GM18517 (cell line): ENCODE data around the gene PTPRT.

Experiments used
- ATAC-seq: cut with Tn5 transposase; IDR thresholded peaks from one replicate; pipeline ENCODE4 v1.9.1; 2021; ENCODE audit warnings: mild to moderate bottlenecking, moderate library complexity; ENCODE audit not compliant: unreplicated experiment

PTPRT gene

GRCh38 chr20:42646250-42646649 lies 543.5 kb downstream of the PTPRT start:
- no peak for ATAC-seq

DNA sequence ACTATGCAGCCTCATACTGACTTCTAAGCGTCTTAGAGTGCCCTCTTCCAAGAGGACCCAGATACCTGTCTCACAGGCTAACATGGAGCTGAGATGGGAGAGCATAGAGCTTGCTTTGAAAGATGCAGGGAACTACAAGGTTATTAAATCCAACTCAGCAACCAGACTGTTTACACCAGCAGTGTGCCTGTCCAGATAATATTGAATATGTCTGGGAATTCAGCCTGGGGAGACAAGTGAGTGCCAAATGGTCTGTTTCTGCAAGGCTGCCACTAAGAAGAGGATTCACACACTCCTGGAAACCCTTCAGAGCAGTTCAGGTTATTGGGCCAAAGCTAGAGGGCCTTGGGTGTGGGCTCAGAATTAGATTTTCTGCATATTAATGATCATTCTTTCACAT lies 547.8 kb downstream of the PTPRT start:
- ATAC-seq, result no peak

- ATAC-seq, result no peak
These were observed 550.6 kb downstream of the PTPRT start for GRCh38 chr20:42639140-42639539.

GRCh38 chr20:42635699-42636411 lies 553.9 kb downstream of the PTPRT start:
- ATAC-seq, result no peak

- ATAC-seq, result no peak
These were observed 555.5 kb downstream of the PTPRT start for GRCh38 chr20:42634156-42634555.

GRCh38 chr20:42628683-42629082 lies 561.0 kb downstream of the PTPRT start:
- ATAC-seq, result no peak

DNA sequence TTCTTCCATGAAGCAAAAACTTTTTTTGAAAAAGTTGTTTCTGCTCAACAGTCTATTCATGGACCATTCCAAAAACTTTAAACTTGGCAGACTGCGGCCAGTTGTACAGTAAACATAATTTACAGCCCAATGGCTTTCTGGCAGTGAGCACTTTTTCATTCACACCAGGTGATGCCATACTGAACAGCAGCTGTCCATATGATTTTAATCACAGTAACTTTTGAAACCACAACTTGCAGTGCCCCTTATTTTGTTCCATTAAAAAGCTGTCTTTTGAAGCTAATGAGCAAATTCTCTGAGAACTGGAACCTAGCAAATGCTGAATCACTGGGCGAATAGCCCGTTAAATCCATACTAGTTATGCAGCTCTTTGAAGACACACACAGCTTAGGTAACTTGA lies 576.6 kb downstream of the PTPRT start:
- no peak for ATAC-seq

DNA sequence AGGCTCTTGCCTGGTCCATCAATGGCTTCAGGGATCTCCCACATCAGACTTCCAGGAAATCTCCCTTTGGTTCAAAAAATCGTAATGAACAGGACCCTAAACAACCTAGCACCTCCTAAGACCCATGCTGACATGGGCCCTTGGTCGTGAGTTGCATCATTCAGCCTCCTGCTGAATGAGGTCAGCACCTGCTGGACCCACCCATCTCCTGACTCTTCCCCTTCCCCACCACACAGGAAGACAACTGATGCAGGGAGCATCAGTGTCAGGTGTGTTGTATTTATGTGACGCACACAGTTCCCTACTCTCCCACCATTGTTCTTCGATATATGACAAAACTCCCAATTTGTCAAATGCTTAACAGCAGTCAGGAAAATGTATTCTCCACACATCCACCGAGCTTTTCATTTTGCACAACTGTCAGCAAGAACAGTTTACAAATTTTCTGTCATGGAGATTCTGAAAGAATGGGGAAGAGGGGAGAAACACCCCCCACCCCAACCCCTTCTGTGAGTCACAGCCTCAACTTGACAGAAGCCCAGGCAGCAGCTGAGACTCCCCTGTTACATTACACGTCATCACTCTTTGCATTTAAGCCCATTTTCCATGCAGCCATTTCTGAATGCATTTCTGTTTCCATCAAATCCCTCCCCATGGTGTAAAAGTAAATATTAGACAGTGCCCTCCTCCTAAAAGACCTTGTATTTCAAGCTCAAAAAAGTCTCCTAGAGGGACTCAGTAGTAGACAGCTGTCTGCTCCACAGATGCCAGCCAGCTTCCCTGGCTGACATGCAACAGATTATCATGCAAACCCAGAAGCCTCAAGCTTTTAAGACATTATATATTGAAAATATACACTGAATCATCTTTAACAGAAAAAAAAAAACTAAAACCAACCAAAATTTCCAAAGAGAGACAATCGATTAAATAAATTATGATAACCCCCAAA lies 577.5 kb downstream of the PTPRT start:
- no peak for ATAC-seq

DNA sequence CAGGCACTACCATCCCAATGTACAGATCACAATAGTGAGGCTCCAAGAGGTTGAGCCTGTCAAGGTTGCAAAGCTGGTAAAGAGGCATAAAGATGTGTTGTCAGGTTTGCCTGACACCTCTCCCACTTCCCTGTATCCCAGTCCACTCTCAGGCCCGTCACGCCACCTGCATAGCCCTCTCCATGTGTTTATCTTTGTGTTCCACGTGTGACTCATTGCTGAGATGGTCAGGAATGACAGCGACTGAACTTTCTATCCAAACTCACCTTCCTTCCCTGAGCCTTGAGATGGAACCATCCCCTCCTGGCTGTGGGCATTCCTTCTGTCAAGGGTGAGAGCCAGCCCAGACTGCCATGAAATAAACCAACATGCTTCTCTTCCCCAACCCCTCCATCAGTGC lies 578.3 kb downstream of the PTPRT start:
- ATAC-seq, result no peak

GRCh38 chr20:42610070-42610469 lies 579.6 kb downstream of the PTPRT start:
- no peak for ATAC-seq

GRCh38 chr20:42609618-42610017 lies 580.1 kb downstream of the PTPRT start:
- ATAC-seq, result no peak

GRCh38 chr20:42604998-42605956 lies 584.4 kb downstream of the PTPRT start:
- ATAC-seq, result no peak

DNA sequence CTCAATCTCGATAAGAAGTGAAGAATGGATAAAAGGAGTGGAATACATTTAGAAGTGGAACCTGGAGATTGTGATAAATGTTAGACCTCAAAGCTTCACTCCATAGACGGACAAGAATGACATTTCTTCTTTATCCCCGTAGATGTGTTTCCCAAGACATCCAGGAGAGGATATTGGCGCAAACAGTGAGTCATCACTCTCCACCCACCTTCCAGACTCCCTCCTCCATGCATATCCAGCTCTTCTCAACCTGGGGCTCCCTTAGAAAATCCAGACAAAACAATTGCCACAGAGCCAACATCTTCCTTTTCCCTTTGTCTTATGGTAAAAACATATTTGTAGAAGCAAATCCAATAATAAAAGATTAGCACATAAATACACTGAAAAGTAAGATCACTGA lies 586.1 kb downstream of the PTPRT start:
- ATAC-seq, result no peak

GRCh38 chr20:42598581-42598980 lies 591.1 kb downstream of the PTPRT start:
- no peak for ATAC-seq

DNA sequence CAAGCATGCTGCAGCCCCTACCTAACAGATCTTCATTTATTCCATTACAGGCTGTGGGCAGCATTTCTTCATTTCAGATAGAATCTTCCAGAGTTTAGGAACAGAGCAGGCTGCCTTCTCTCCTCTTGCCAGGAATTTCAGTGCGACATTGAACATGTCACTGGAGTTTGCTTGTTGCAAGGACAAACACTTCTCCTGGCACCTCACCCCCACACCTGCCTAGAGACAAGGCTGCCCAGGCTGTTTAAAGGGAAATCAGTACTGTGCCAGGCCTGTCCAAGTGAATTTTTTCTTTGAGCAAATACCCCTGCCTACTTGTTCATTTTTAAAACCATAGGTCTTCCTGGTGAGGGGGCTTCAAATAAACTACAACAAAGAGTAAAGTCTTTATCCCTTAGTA lies 594.1 kb downstream of the PTPRT start:
- no peak for ATAC-seq

DNA sequence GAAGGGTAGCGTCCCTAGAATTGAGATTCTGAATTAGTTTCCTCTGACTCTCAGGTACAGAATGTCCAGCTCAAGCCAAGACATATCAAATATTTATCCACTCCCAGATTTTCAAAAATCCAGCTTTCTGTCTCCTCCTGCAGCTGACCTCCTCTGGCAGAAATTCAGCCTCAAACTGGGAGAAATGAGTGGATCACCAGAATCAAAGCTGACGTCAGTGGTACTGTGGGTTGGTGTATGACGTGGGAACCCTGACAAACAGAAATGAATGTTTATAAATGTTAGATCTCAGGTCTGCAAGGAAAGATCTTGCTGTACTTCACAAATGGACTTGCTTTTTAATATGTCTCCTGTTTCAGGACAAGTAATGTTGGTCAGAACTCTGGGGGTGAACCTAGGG lies 595.0 kb downstream of the PTPRT start:
- ATAC-seq, result no peak

- no peak for ATAC-seq
These were observed 595.7 kb downstream of the PTPRT start for GRCh38 chr20:42594011-42594410.

GRCh38 chr20:42589976-42590639 lies 599.6 kb downstream of the PTPRT start:
- ATAC-seq, result no peak

GRCh38 chr20:42588847-42589246 lies 600.9 kb downstream of the PTPRT start:
- ATAC-seq, result no peak

GRCh38 chr20:42587427-42587826 lies 602.3 kb downstream of the PTPRT start:
- no peak for ATAC-seq
